ENCODE data around the gene MTOR. TPM values are rescaled to one million over a fixed set of nuclear protein-coding genes. Genes with fewer than 3 reads are reported as not detected.

Gene MTOR
- total and polyA plus RNA-seq, 10 of the 15 experiments (the other 5 are each of a cell fraction or from before 2014, with no cell fraction given), result 6.6 to 41.8 (median 29.8) TPM

- no peak for TF ChIP-seq HDAC6 (IDR thresholded peaks at IDR 0.05; ENCODE audit: unreplicated experiment)
- no peak for TF ChIP-seq MAX (IDR thresholded peaks at IDR 0.05; ENCODE audit: low read depth, low read length)
- TF ChIP-seq SRF (IDR thresholded peaks at IDR 0.05; ENCODE audit: low read depth in 2 of 2, low read length in 2 of 2), result no peak
- TF ChIP-seq RFX5 (IDR thresholded peaks at IDR 0.05; ENCODE audit: low read depth, low read length), result no peak
- no peak for TF ChIP-seq ATF7 (IDR thresholded peaks at IDR 0.05; ENCODE audit: low read depth)
- TF ChIP-seq DPF2 (IDR thresholded peaks at IDR 0.05), result no peak
- TF ChIP-seq ZBTB4 (CRISPR knock-in tag; IDR thresholded peaks at IDR 0.05), result no peak
- TF ChIP-seq HDAC2 (IDR thresholded peaks at IDR 0.05), result no peak
Measured at GRCh38 chr1:11188858-11189451, 73.4 kb downstream of the MTOR start, which contains the start of gene ANGPTL7 (continued).

GRCh38 chr1:11188381-11188780, 74.0 kb downstream of the MTOR start:
- H3K79me2 ChIP-seq (ENCODE audit: control insufficient read depth, insufficient read depth, low read length), result no peaks in the 10 kb centered on the region
- H3K27me3 ChIP-seq (replicated peaks in 1 of 2; ENCODE audit: control insufficient read depth in 2 of 2, insufficient read depth in 2 of 2, low read length in 1 of 2), result no peaks in the 10 kb centered on the region
- CTCF ChIA-PET, result interaction anchor here (0.6 kb wide), 1 partner anchor 19 kb away, joined by 4 read pairs; no protein-coding TSS in a partner anchor
- POLR2A ChIA-PET, result no interaction called here
- no peaks in the 10 kb centered on the region for H4K20me1 ChIP-seq (ENCODE audit: control insufficient read depth, insufficient read depth)
- H3K27ac ChIP-seq (ENCODE audit: control insufficient read depth, insufficient read depth), result no peak overlapping the region
- TF ChIP-seq CEBPB (IDR thresholded peaks at IDR 0.05; ENCODE audit: borderline replicate concordance in 1 of 2, low read depth in 2 of 2, low read length in 2 of 2) (no peak), TARDBP (IDR thresholded peaks at IDR 0.05; ENCODE audit: borderline replicate concordance) (no peak), MYC (IDR thresholded peaks at IDR 0.05; ENCODE audit: insufficient read depth, insufficient read length, insufficient replicate concordance, low read length, severe bottlenecking) (no peak), NR2F1 (conservative IDR thresholded peaks at IDR 0.05) (no peak), RFX5 (IDR thresholded peaks at IDR 0.05; ENCODE audit: low read depth, low read length) (peak; percentile 46; the same call in 1 of the 2 replicates), E2F4 (IDR thresholded peaks at IDR 0.05; ENCODE audit: low read depth, low read length) (no peak), RBBP5 (conservative IDR thresholded peaks at IDR 0.05) (no peak)
- H3K9me3 ChIP-seq (replicated peaks; ENCODE audit: control insufficient read depth, insufficient read depth, low read length), result no peaks in the 10 kb centered on the region
- FAIRE-seq, result no peak
- no TSS peak for BruUV-seq (replicated peaks)
- in situ Hi-C loops (cut with MboI), result no loop called here
- no peak overlapping the region for H3K9ac ChIP-seq (ENCODE audit: control insufficient read depth, insufficient read depth, low read length)
- no peak overlapping the region for H3K4me2 ChIP-seq (ENCODE audit: control insufficient read depth, insufficient read depth)
- no peak for DNase-seq (ENCODE audit: low read depth, low spot score)
- no peaks in the 10 kb centered on the region for H3K4me1 ChIP-seq (ENCODE audit: control insufficient read depth, insufficient read depth, low read length)
- no peak overlapping the region for H2AFZ ChIP-seq (ENCODE audit: control insufficient read depth, low read depth, low read length)
- no peak overlapping the region for H3K4me3 ChIP-seq
- peaks cover 10 to 26% of the 10 kb centered on the region in 2 experiments for H3K36me3 ChIP-seq (ENCODE audit: control insufficient read depth in 2 of 2, insufficient read depth in 2 of 2, low read length in 1 of 2)
- intact Hi-C loops (cut with micrococcal nuclease; ENCODE audit: unreplicated experiment), result no loop called here
- WGBS (ENCODE audit: insufficient coverage, insufficient replicate concordance, low lambda C conversion rate, missing lambda C conversion rate), result 93% methylated on average over 1 of the region's 1 CpG
- RAD21 ChIA-PET (ENCODE audit: unreplicated experiment), result no interaction called here
- no peak for ATAC-seq
- SMC1A ChIA-PET (ENCODE audit: uncharacterized antibody, unreplicated experiment), result no interaction called here
